Cerebellar cortex (tissue), 1 donor: Measurements from ENCODE around the gene PLK2.

Experiments
- DNase-seq: peaks from one replicate; pipeline ENCODE4 v3.0.0-alpha.2; 2015; ENCODE audit warnings: low spot score

Gene PLK2

GRCh38 chr5:58460002-58460731 lies at the start of gene PLK2:
TSS of gene PLK2 (minus strand) at chr5:58460086. CDS start at chr5:58459959, 127 bp downstream.
- DNase-seq: peak; percentile 80

- no peak for DNase-seq
Measured at GRCh38 chr5:58507715-58508114, 47.8 kb upstream of the PLK2 start.

GRCh38 chr5:58505971-58506640 lies 46.2 kb upstream of the PLK2 start:
- no peak for DNase-seq

GRCh38 chr5:58505502-58505901 lies 45.6 kb upstream of the PLK2 start:
- DNase-seq: no peak

DNA sequence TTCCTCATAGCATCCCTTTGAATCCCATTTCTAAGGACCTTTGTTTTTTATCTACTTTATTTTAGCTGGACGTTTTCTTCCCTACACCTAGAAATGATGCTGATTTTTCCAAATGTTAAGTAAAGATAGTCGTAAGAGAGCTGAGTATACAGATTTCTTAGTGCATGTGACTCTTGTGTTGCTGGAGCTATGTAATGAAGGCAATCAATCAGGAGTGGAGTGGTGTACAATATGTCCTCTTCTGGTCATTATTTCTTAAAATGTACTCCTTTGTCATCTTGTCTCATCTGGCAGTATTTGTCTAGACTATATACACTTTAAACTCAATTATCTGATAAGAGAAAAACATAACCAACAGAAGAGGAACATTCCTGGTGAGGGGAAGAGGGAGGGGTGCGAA lies 44.9 kb upstream of the PLK2 start:
- no peak for DNase-seq

GRCh38 chr5:58503390-58504046 lies 43.6 kb upstream of the PLK2 start:
- no peak for DNase-seq

DNA sequence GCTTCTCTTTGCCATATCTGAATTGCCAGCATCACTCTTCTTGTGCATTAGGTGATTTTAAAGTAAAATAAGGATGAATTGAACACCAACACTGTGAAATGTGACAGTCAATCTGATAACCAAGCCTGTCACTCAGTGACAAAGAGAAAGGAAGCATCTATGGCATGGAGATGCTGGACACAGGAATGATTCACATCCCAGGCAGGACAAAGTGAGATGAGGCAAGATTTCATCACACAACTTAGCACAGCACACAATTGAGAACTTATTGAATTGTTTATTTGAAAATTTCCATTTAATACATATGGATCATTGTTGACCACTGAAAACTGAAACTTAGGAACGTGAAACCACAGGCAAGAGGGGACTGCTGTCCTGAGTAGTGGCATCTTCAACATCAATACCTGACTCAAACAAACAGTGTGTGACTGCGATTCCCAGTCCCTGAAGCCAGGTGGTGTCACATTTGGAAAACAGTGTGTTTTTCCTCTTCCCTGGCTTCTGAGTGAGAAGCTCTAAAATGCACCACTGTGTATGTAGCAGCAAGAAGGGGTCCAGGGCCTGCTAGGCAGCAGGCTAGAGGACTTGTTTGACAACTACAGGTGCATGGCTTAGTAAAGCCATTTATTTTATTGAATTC lies 42.0 kb upstream of the PLK2 start:
- no peak for DNase-seq

- DNase-seq: no peak
Measured at GRCh38 chr5:58499941-58500340, 40.1 kb upstream of the PLK2 start.

- DNase-seq: no peak
Measured at GRCh38 chr5:58499231-58499630, 39.3 kb upstream of the PLK2 start.

GRCh38 chr5:58498340-58498942 lies 38.6 kb upstream of the PLK2 start:
- peak; percentile 42 for DNase-seq

- no peak for DNase-seq
Measured at GRCh38 chr5:58497921-58498320, 38.0 kb upstream of the PLK2 start.

DNA sequence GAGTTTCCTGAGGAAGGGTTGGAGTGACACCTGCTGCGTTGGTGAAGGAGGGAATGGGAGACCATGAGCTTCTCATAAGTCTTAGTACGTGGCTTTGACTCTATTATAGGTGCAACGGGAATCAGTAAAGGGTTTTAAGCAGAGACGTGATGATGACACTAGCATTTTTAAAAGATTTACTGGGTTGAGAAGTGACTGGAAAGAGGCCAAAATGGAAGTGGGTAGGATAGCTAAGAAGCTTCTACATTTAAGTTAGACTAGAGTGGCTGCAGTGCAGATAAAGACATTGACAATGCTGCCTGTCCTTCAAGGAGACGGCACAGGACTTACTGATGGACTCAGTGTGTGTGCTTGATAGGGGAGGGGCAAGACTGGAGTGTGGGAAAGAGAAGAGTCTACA lies 37.5 kb upstream of the PLK2 start:
- DNase-seq: no peak

DNA sequence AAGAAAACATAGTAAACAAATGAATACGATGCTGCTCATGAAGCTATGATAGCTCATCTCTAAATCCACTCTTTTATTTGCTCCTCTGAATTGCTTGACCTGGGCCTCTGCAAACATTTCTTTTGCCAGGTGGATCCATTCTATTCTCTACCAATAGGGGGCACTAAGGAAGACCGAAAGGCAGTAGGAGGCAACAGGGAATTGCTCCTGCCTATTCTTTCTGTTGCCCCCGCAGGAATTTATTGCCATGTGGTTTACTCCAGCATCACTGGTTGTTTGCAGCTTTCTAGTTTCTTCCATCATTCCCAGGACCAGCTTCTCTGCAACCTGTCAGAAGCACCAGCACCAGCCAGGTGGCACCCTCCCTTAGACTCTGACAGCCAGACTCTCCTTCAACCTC lies 36.6 kb upstream of the PLK2 start:
- no peak for DNase-seq

GRCh38 chr5:58493141-58493540 lies 33.3 kb upstream of the PLK2 start:
- no peak for DNase-seq

- no peak for DNase-seq
Measured at GRCh38 chr5:58491216-58491892, 31.5 kb upstream of the PLK2 start, which contains the start of gene GAPT. TSS of gene GAPT (plus strand) at chr5:58491435. CDS start at chr5:58494537, 3,102 bp downstream.

- DNase-seq: no peak
Measured at GRCh38 chr5:58490402-58491050, 30.6 kb upstream of the PLK2 start.

- no peak for DNase-seq
Measured at GRCh38 chr5:58486290-58486689, 26.4 kb upstream of the PLK2 start.

DNA sequence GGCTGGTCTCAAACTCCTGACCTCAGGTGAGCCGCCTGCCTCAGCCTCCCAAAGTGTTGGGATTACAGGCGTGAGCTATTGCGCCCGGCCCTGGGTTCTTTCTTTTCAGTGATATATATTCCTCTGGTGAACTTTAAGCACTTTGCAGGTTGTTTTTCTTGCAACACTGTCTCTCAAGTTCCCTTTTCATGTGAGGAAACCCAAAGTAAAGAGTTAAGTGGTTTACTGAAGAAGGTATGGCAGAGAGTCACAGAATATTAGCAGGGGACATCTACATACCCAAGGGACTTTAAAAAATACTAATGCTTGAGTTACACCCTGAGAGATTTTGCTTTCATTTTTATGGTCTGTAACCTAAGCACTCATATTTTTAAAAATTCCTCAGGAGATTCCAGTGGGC lies 24.6 kb upstream of the PLK2 start:
- no peak for DNase-seq

GRCh38 chr5:58482536-58482935 lies 22.6 kb upstream of the PLK2 start:
- no peak for DNase-seq

DNA sequence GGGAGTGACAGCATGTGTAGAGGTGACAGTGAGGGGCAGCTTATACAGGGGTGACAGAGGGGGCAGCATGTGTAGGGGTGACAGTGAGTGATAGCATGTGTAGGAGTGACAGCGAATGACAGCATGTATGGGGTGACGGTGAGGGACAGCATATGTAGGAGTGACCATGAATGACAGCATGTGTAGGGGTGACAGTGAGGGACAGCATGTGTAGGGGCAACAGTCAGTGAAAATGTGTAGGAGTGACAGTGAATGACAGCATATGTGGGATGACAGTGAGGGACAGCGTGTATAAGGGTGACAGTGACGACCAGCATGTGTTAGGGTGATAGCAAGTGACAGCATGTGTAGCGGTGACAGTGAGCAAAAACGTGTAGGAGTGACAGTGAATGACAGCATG lies 21.9 kb upstream of the PLK2 start:
- no peak for DNase-seq

- no peak for DNase-seq
Measured at GRCh38 chr5:58481066-58481676, 21.3 kb upstream of the PLK2 start.
